NCI-H446 (cell line): ENCODE measurements around the gene SLC17A9.
"Not testable (repeated sequence)": the region's sequence is repeated elsewhere in the genome, so short reads cannot be mapped to it uniquely, and the experiment has no call there.

Experiments
- DNase-seq, 2 experiments: peaks; one replicate each; lab custom pipeline; 2025; lab: John Stamatoyannopoulos, UW

SLC17A9 gene

GRCh38 chr20:62957136-62958117, 4.9 kb downstream of the SLC17A9 start:
- no peak for DNase-seq

GRCh38 chr20:62958388-62959100, 6.0 kb downstream of the SLC17A9 start:
- no peak for DNase-seq

GRCh38 chr20:62959101-62959971, 6.8 kb downstream of the SLC17A9 start:
- no peak for DNase-seq

- DNase-seq, result no peak
Observed at GRCh38 chr20:62959998-62960436, 7.5 kb downstream of the SLC17A9 start.

- DNase-seq, result not testable (repeated sequence)
Observed at GRCh38 chr20:62960446-62961309, 8.2 kb downstream of the SLC17A9 start.

- no peak for DNase-seq
Observed at GRCh38 chr20:62961310-62961783, 8.8 kb downstream of the SLC17A9 start.

GRCh38 chr20:62961799-62962198, 9.3 kb downstream of the SLC17A9 start:
- no peak for DNase-seq

GRCh38 chr20:62962221-62962879, 9.8 kb downstream of the SLC17A9 start:
- DNase-seq, result no peak

GRCh38 chr20:62962891-62963613, 10.5 kb downstream of the SLC17A9 start:
- DNase-seq, result no peak

- no peak for DNase-seq
Observed at GRCh38 chr20:62963614-62964397, 11.3 kb downstream of the SLC17A9 start.

GRCh38 chr20:62964700-62965099, 12.2 kb downstream of the SLC17A9 start:
- no peak for DNase-seq

GRCh38 chr20:62965363-62965771, 12.9 kb downstream of the SLC17A9 start:
- no peak for DNase-seq

- no peak for DNase-seq
Observed at GRCh38 chr20:62966212-62967148, 14.0 kb downstream of the SLC17A9 start.

- no peak for DNase-seq
Observed at GRCh38 chr20:62967149-62967501, 14.6 kb downstream of the SLC17A9 start.

GRCh38 chr20:62967628-62968351, 15.3 kb downstream of the SLC17A9 start:
- DNase-seq, result no peak

GRCh38 chr20:62968378-62969178, 16.1 kb downstream of the SLC17A9 start:
- DNase-seq, result no peak
